ENCODE data around the gene PDIA6.

DNA sequence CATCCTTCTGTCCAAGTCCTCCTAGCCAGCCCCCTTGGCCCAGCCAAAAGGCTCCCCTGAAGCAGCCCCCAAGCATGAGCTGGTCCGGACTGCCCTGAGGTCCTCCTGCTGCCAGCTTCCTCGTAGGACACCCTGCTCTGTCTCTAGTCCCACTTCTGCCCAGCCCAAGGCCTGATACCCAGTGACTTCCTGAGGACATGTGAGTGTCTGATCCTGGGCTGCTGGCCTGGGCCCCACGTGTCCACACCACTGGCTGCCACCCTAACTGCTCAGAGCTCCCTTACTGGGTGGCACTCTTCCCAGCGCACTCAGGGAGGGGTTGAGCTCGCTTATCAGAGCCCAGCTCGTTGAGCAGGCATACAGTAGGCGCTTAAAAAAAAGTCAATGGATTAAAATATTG, 34.4 kb upstream of the PDIA6 start:
- TF ChIP-seq JUND (IDR thresholded peaks at IDR 0.05) = no peak
- no peak for TF ChIP-seq YY1 (IDR thresholded peaks at IDR 0.05)
- TF ChIP-seq, protein P1, sequence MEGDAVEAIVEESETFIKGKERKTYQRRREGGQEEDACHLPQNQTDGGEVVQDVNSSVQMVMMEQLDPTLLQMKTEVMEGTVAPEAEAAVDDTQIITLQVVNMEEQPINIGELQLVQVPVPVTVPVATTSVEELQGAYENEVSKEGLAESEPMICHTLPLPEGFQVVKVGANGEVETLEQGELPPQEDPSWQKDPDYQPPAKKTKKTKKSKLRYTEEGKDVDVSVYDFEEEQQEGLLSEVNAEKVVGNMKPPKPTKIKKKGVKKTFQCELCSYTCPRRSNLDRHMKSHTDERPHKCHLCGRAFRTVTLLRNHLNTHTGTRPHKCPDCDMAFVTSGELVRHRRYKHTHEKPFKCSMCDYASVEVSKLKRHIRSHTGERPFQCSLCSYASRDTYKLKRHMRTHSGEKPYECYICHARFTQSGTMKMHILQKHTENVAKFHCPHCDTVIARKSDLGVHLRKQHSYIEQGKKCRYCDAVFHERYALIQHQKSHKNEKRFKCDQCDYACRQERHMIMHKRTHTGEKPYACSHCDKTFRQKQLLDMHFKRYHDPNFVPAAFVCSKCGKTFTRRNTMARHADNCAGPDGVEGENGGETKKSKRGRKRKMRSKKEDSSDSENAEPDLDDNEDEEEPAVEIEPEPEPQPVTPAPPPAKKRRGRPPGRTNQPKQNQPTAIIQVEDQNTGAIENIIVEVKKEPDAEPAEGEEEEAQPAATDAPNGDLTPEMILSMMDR (IDR thresholded peaks at IDR 0.05; ENCODE audit: low read depth, low read length, missing input control) = no peak
- no peak for TF ChIP-seq FOXA1 (IDR thresholded peaks at IDR 0.05)
- TF ChIP-seq, protein P2, sequence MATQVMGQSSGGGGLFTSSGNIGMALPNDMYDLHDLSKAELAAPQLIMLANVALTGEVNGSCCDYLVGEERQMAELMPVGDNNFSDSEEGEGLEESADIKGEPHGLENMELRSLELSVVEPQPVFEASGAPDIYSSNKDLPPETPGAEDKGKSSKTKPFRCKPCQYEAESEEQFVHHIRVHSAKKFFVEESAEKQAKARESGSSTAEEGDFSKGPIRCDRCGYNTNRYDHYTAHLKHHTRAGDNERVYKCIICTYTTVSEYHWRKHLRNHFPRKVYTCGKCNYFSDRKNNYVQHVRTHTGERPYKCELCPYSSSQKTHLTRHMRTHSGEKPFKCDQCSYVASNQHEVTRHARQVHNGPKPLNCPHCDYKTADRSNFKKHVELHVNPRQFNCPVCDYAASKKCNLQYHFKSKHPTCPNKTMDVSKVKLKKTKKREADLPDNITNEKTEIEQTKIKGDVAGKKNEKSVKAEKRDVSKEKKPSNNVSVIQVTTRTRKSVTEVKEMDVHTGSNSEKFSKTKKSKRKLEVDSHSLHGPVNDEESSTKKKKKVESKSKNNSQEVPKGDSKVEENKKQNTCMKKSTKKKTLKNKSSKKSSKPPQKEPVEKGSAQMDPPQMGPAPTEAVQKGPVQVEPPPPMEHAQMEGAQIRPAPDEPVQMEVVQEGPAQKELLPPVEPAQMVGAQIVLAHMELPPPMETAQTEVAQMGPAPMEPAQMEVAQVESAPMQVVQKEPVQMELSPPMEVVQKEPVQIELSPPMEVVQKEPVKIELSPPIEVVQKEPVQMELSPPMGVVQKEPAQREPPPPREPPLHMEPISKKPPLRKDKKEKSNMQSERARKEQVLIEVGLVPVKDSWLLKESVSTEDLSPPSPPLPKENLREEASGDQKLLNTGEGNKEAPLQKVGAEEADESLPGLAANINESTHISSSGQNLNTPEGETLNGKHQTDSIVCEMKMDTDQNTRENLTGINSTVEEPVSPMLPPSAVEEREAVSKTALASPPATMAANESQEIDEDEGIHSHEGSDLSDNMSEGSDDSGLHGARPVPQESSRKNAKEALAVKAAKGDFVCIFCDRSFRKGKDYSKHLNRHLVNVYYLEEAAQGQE (IDR thresholded peaks at IDR 0.05) = no peak
- TF ChIP-seq, protein P3, sequence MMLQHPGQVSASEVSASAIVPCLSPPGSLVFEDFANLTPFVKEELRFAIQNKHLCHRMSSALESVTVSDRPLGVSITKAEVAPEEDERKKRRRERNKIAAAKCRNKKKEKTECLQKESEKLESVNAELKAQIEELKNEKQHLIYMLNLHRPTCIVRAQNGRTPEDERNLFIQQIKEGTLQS (IDR thresholded peaks at IDR 0.05) = no peak
- TF ChIP-seq RAD21 (IDR thresholded peaks at IDR 0.05) = no peak
- TF ChIP-seq, protein P4, sequence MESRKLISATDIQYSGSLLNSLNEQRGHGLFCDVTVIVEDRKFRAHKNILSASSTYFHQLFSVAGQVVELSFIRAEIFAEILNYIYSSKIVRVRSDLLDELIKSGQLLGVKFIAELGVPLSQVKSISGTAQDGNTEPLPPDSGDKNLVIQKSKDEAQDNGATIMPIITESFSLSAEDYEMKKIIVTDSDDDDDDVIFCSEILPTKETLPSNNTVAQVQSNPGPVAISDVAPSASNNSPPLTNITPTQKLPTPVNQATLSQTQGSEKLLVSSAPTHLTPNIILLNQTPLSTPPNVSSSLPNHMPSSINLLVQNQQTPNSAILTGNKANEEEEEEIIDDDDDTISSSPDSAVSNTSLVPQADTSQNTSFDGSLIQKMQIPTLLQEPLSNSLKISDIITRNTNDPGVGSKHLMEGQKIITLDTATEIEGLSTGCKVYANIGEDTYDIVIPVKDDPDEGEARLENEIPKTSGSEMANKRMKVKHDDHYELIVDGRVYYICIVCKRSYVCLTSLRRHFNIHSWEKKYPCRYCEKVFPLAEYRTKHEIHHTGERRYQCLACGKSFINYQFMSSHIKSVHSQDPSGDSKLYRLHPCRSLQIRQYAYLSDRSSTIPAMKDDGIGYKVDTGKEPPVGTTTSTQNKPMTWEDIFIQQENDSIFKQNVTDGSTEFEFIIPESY (IDR thresholded peaks at IDR 0.05) = no peak
- no peak for TF ChIP-seq HNF4G (IDR thresholded peaks at IDR 0.05)
- TF ChIP-seq TAF1 (conservative IDR thresholded peaks at IDR 0.05) = no peak
- no peak for TF ChIP-seq GABPA (IDR thresholded peaks at IDR 0.05 in 1 of 2, conservative IDR thresholded peaks at IDR 0.05 in 1 of 2)
- TF ChIP-seq, protein P5, sequence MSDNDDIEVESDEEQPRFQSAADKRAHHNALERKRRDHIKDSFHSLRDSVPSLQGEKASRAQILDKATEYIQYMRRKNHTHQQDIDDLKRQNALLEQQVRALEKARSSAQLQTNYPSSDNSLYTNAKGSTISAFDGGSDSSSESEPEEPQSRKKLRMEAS (IDR thresholded peaks at IDR 0.05) = no peak
